NCI-H1930 (cell line): Measurements from ENCODE around the gene EIF3L.

ENCODE experiments used
- DNase-seq, 2 experiments: peaks; one replicate each; lab custom pipeline; 2025; lab: John Stamatoyannopoulos, UW

The EIF3L gene

GRCh38 chr22:37926771-37927636 lies 77.8 kb downstream of the EIF3L start:
- no peak for DNase-seq

DNA sequence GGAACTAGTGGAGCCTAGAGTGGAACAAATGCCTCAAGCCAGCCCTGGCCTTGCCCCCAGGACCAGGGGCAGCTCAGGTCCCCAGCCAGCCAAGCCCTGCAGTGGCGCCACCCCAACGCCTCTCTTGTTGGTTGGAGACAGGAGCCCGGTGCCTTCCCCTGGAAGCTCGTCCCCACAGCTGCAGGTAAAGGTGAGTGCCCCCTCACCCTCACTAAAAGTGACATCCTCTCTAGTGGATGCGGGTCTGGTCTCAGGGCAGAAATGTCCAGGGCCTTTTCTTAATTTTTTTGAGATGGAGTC lies 78.4 kb downstream of the EIF3L start:
- DNase-seq = no peak

GRCh38 chr22:37929390-37929789 lies 80.2 kb downstream of the EIF3L start:
- no peak for DNase-seq

- no peak for DNase-seq
These were observed 81.2 kb downstream of the EIF3L start for GRCh38 chr22:37930270-37930951.

- no peak for DNase-seq
These were observed 81.8 kb downstream of the EIF3L start for GRCh38 chr22:37930952-37931440.

DNA sequence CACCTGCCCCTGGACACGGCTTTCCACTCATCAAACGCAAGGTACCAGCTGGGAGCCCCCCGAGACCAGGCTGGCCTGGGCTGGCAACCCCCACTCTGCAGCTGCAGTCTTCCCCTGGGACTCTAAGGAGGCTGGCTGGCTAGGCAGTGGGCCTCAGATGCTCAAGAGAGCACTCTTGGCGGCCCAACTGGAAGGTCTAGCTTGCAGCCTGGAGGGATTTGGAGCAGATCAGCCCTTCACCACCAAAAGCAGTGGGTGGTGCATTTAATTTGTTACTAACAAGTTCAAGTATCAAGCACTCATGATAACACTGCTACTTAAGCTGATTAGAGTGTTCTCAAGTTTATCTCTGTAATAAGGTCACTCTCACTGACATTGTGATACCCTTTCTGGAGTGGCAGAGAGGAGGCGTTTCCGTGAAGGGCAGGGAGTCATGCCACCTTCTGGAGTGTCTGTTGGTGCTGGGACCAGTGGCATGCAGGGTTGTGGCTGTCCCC lies 82.7 kb downstream of the EIF3L start:
- DNase-seq = no peak

- DNase-seq = no peak
These were observed 83.2 kb downstream of the EIF3L start for GRCh38 chr22:37932401-37932800.

GRCh38 chr22:37932821-37933578 lies 83.8 kb downstream of the EIF3L start:
- DNase-seq = no peak

- peak; percentile 61 to 79 for DNase-seq
These were observed 84.6 kb downstream of the EIF3L start for GRCh38 chr22:37933711-37934376.
